Nephron progenitor cell (in vitro differentiated cells): ENCODE results near the gene MID1IP1.

Source experiments
- DNase-seq: peaks from one replicate; pipeline ENCODE4 v3.0.0; 2021
- H3K27ac Mint-ChIP-seq: 2 replicates; pipeline ENCODE4 v1.8.0; 2021; ENCODE audit warnings: mild to moderate bottlenecking, moderate library complexity, mixed read lengths
- H3K27me3 Mint-ChIP-seq: 2 replicates; pipeline ENCODE4 v1.8.0; 2021; ENCODE audit warnings: mild to moderate bottlenecking, low read depth, mixed read lengths; ENCODE audit not compliant: poor library complexity
- H3K36me3 Mint-ChIP-seq: 2 replicates; pipeline ENCODE4 v1.8.0; 2021; ENCODE audit warnings: low read depth, mixed read lengths
- H3K4me1 Mint-ChIP-seq: 2 replicates; pipeline ENCODE4 v1.8.0; 2021; ENCODE audit warnings: mixed read lengths
- H3K4me3 Mint-ChIP-seq: 2 replicates; pipeline ENCODE4 v1.8.0; 2021; ENCODE audit warnings: mild to moderate bottlenecking, moderate library complexity, mixed read lengths
- H3K9me3 Mint-ChIP-seq: 2 replicates; pipeline ENCODE4 v1.8.0; 2021; ENCODE audit warnings: mild to moderate bottlenecking, moderate library complexity, mixed read lengths
- CTCF ChIP-seq: fragments of 200-600 bp; sonication (generic); IDR thresholded peaks from 2 replicates; pipeline ENCODE4 v1.5.0; 2021; ENCODE audit warnings: antibody characterized with exemption

Gene MID1IP1

GRCh38 chrX:38819709-38820108 is 18.4 kb downstream of the MID1IP1 start:
- TF ChIP-seq CTCF: no peak
- Mint-ChIP-seq H3K27me3 (no peaks in the 10 kb centered on the region), H3K36me3 (no peaks in the 10 kb centered on the region), H3K27ac (no peak overlapping the region), H3K4me1 (no peaks in the 10 kb centered on the region), H3K9me3 (peaks cover 19% of the 10 kb centered on the region), H3K4me3 (no peak overlapping the region)
- DNase-seq: no peak

- no peak for DNase-seq
- no peaks in the 10 kb centered on the region for H3K4me1 Mint-ChIP-seq
- H3K27ac Mint-ChIP-seq: no peak overlapping the region
- no peaks in the 10 kb centered on the region for H3K27me3 Mint-ChIP-seq
- no peak for TF ChIP-seq CTCF
- no peak overlapping the region for H3K4me3 Mint-ChIP-seq
- no peaks in the 10 kb centered on the region for H3K36me3 Mint-ChIP-seq
- peaks cover 17% of the 10 kb centered on the region for H3K9me3 Mint-ChIP-seq
Observed at GRCh38 chrX:38820751-38821150, 19.5 kb downstream of the MID1IP1 start.

GRCh38 chrX:38824176-38824575 is 22.9 kb downstream of the MID1IP1 start:
- Mint-ChIP-seq H3K9me3 (peaks cover 27% of the 10 kb centered on the region), H3K4me1 (no peaks in the 10 kb centered on the region), H3K36me3 (no peaks in the 10 kb centered on the region), H3K27ac (no peak overlapping the region), H3K4me3 (no peak overlapping the region), H3K27me3 (no peaks in the 10 kb centered on the region)
- TF ChIP-seq CTCF: no peak
- DNase-seq: no peak

GRCh38 chrX:38831949-38832348 is 30.7 kb downstream of the MID1IP1 start:
- H3K27ac Mint-ChIP-seq: no peak overlapping the region
- H3K36me3 Mint-ChIP-seq: no peaks in the 10 kb centered on the region
- no peak overlapping the region for H3K4me3 Mint-ChIP-seq
- peaks cover 5% of the 10 kb centered on the region for H3K4me1 Mint-ChIP-seq
- no peak for TF ChIP-seq CTCF
- peaks cover 23% of the 10 kb centered on the region for H3K9me3 Mint-ChIP-seq
- no peaks in the 10 kb centered on the region for H3K27me3 Mint-ChIP-seq
- no peak for DNase-seq

- DNase-seq: no peak
- Mint-ChIP-seq H3K36me3 (no peaks in the 10 kb centered on the region), H3K27ac (no peak overlapping the region), H3K4me3 (no peak overlapping the region), H3K9me3 (peaks cover 9% of the 10 kb centered on the region), H3K27me3 (peaks cover 4% of the 10 kb centered on the region), H3K4me1 (peaks cover 5% of the 10 kb centered on the region)
- no peak for TF ChIP-seq CTCF
Observed at GRCh38 chrX:38837389-38837788, 36.1 kb downstream of the MID1IP1 start.

- H3K4me3 Mint-ChIP-seq: no peak overlapping the region
- H3K9me3 Mint-ChIP-seq: peaks cover 9% of the 10 kb centered on the region
- peaks cover 5% of the 10 kb centered on the region for H3K4me1 Mint-ChIP-seq
- no peak for DNase-seq
- peaks cover 4% of the 10 kb centered on the region for H3K27me3 Mint-ChIP-seq
- no peak for TF ChIP-seq CTCF
- no peaks in the 10 kb centered on the region for H3K36me3 Mint-ChIP-seq
- no peak overlapping the region for H3K27ac Mint-ChIP-seq
Observed at GRCh38 chrX:38839277-38839676, 38.0 kb downstream of the MID1IP1 start.
